PC-9 (cell line): ENCODE measurements around the gene CRACDL. TPM values are rescaled to one million over a fixed set of nuclear protein-coding genes. Genes with fewer than 3 reads are reported as not detected.

ENCODE experiments used
- BruUV-seq: library from RNA; stranded (reverse); fragments of 400-500 nt; replicated peaks from 2 replicates; lab custom pipeline; 2021; lab: Mats Ljungman, UMichigan
- CTCF ChIA-PET: fragments of 300-600 bp; sonication (Branson Sonifier 250); formaldehyde crosslinking; loops from one replicate; lab custom pipeline; 2022; ENCODE audit warnings: antibody characterized with exemption; lab: Charles Lee
- POLR2A ChIA-PET: fragments of 300-600 bp; sonication (Branson Sonifier 250); formaldehyde crosslinking; loops from one replicate; lab custom pipeline; 2022; ENCODE audit warnings: antibody characterized with exemption; ENCODE audit not compliant: unreplicated experiment; lab: Charles Lee
- DNase-seq, 2 experiments: peaks; one replicate each; pipeline versions ENCODE4 v3.0.0 to v3.0.0-alpha.2; 2015 to 2022; ENCODE audit warnings: mixed read lengths in 1 of 2
- H2AFZ ChIP-seq: fragments of 200-600 bp; sonication (generic); 2 replicates; pipeline ENCODE4 v1.8.1; 2017; ENCODE audit warnings: antibody characterized with exemption
- H3F3A ChIP-seq: fragments of 200-600 bp; sonication (generic); 2 replicates; pipeline ENCODE4 v1.8.1; 2017; ENCODE audit warnings: antibody characterized with exemption, mild to moderate bottlenecking, low read depth; ENCODE audit not compliant: insufficient read depth
- H3K27ac ChIP-seq: fragments of 200-600 bp; sonication (generic); 2 replicates; pipeline ENCODE4 v1.6.1; 2016; ENCODE audit warnings: mixed run types
- H3K27me3 ChIP-seq: fragments of 200-600 bp; sonication (generic); 2 replicates; pipeline ENCODE4 v1.6.1; 2016; ENCODE audit warnings: low read depth, mixed run types; ENCODE audit not compliant: insufficient read depth
- H3K36me3 ChIP-seq: fragments of 200-600 bp; sonication (generic); 2 replicates; pipeline ENCODE4 v1.6.1; 2016; ENCODE audit warnings: low read depth, mixed run types
- H3K4me1 ChIP-seq: fragments of 200-600 bp; sonication (generic); replicated peaks from 2 replicates; pipeline ENCODE4 v1.6.1; 2016; ENCODE audit warnings: mixed run types; ENCODE audit not compliant: insufficient read depth
- H3K4me2 ChIP-seq: fragments of 200-600 bp; sonication (generic); 2 replicates; pipeline ENCODE4 v1.6.1; 2017; ENCODE audit warnings: mixed run types
- H3K4me3 ChIP-seq: fragments of 200-600 bp; sonication (generic); 2 replicates; pipeline ENCODE4 v1.6.1; 2016; ENCODE audit warnings: mixed run types
- H3K79me2 ChIP-seq: fragments of 200-600 bp; sonication (generic); 2 replicates; pipeline ENCODE4 v1.6.1; 2017; ENCODE audit warnings: low read depth, mixed run types
- H3K9me2 ChIP-seq: fragments of 200-600 bp; sonication (generic); 2 replicates; pipeline ENCODE4 v1.8.1; 2017; ENCODE audit warnings: mild to moderate bottlenecking; ENCODE audit not compliant: insufficient read depth
- H3K9me3 ChIP-seq: fragments of 200-600 bp; sonication (generic); 2 replicates; pipeline ENCODE4 v1.8.1; 2016; ENCODE audit warnings: low read depth; ENCODE audit not compliant: insufficient read depth
- H4K20me1 ChIP-seq: fragments of 200-600 bp; sonication (generic); 2 replicates; pipeline ENCODE4 v1.8.1; 2017; ENCODE audit not compliant: insufficient read depth
- CTCF ChIP-seq: fragments of 200-600 bp; sonication (generic); conservative IDR thresholded peaks from 2 replicates; pipeline ENCODE4 v1.6.1; 2017; ENCODE audit warnings: mixed run types, antibody characterized with exemption, mild to moderate bottlenecking, moderate library complexity
- EZH2 ChIP-seq: fragments of 200-600 bp; sonication (generic); IDR thresholded peaks from 2 replicates; pipeline ENCODE4 v1.8.0; 2017; ENCODE audit warnings: antibody characterized with exemption, low read depth
- intact Hi-C: fragments of 100-400 bp; cut with micrococcal nuclease; formaldehyde crosslinking; loops from one replicate; pipeline ENCODE4 v1.10.0; 2022; ENCODE audit not compliant: unreplicated experiment
- total RNA-seq: library from RNA; stranded (reverse); gene quantifications from 2 replicates; pipeline ENCODE4 v1.2.3, GENCODE V29; 2021

The CRACDL gene
- total RNA-seq, 1 experiment from 2014 or later: 33.7 TPM

- no TSS peak for BruUV-seq
- Histone ChIP-seq H3K79me2 (no peaks in the 10 kb centered on the region), H3K4me2 (no peak overlapping the region), H2AFZ (no peak overlapping the region), H4K20me1 (no peaks in the 10 kb centered on the region), H3F3A (peaks cover 10% of the 10 kb centered on the region; the same call in 1 of the 2 replicates), H3K27ac (no peak overlapping the region), H3K36me3 (no peaks in the 10 kb centered on the region), H3K27me3 (no peaks in the 10 kb centered on the region), H3K4me3 (no peak overlapping the region), H3K4me1 (peaks cover 13% of the 10 kb centered on the region), H3K9me3 (peaks cover 9% of the 10 kb centered on the region; the same call in 1 of the 2 replicates), H3K9me2 (no peaks in the 10 kb centered on the region)
- TF ChIP-seq EZH2: no peak
- no peak for TF ChIP-seq CTCF
- no peak for DNase-seq
- CTCF ChIA-PET: no interaction called here
- intact Hi-C loops: no loop called here
- POLR2A ChIA-PET: no interaction called here
These were observed 158.9 kb downstream of the CRACDL start for GRCh38 chr2:98777076-98777475.

- Histone ChIP-seq H3K4me1 (peaks cover 13% of the 10 kb centered on the region), H3K27ac (no peak overlapping the region), H3K9me2 (no peaks in the 10 kb centered on the region), H2AFZ (no peak overlapping the region), H3K36me3 (no peaks in the 10 kb centered on the region), H3K4me3 (no peak overlapping the region), H4K20me1 (no peaks in the 10 kb centered on the region), H3F3A (peaks cover 10% of the 10 kb centered on the region; the same call in 1 of the 2 replicates), H3K27me3 (no peaks in the 10 kb centered on the region), H3K4me2 (no peak overlapping the region), H3K9me3 (no peaks in the 10 kb centered on the region; the same call in 1 of the 2 replicates), H3K79me2 (no peaks in the 10 kb centered on the region)
- DNase-seq: no peak
- intact Hi-C loops: no loop called here
- POLR2A ChIA-PET: no interaction called here
- no peak for TF ChIP-seq CTCF
- TF ChIP-seq EZH2: no peak
- CTCF ChIA-PET: no interaction called here
- no TSS peak for BruUV-seq
These were observed 159.9 kb downstream of the CRACDL start for GRCh38 chr2:98776136-98776535.

GRCh38 chr2:98775146-98775986 lies 160.7 kb downstream of the CRACDL start:
- H3K27me3 ChIP-seq: no peaks in the 10 kb centered on the region
- TF ChIP-seq EZH2 (no peak), CTCF (no peak)
- BruUV-seq: no TSS peak

More at GRCh38 chr2:98775146-98775986, 160.7 kb downstream of the CRACDL start:
- no peaks in the 10 kb centered on the region for H3K79me2 ChIP-seq
- H3K4me3 ChIP-seq: no peak overlapping the region
- H3F3A ChIP-seq: peaks cover 8% of the 10 kb centered on the region; the same call in 1 of the 2 replicates
- intact Hi-C loops: no loop called here
- H3K4me1 ChIP-seq: peaks cover 11% of the 10 kb centered on the region
- H3K9me3 ChIP-seq: no peaks in the 10 kb centered on the region
- H3K27ac ChIP-seq: no peak overlapping the region
- no peak overlapping the region for H2AFZ ChIP-seq
- H4K20me1 ChIP-seq: no peaks in the 10 kb centered on the region
- no peak for DNase-seq
- H3K4me2 ChIP-seq: no peak overlapping the region
- ChIA-PET CTCF (no interaction called here), POLR2A (no interaction called here)
- no peaks in the 10 kb centered on the region for H3K9me2 ChIP-seq
- no peaks in the 10 kb centered on the region for H3K36me3 ChIP-seq
